Measurements from ENCODE around the gene DSP.
A peak's percentile ranks its signal among the peaks of the same experiment; 100 is the strongest.

The DSP gene

GRCh38 chr6:7615611-7616383 is 74.3 kb downstream of the DSP start:
- DNase-seq, result no peak

GRCh38 chr6:7617801-7618764 is 76.6 kb downstream of the DSP start:
- peak; percentile 16 for DNase-seq

- no peak for DNase-seq
Measured at GRCh38 chr6:7621761-7622160, 80.3 kb downstream of the DSP start.

GRCh38 chr6:7624796-7625710 is 83.6 kb downstream of the DSP start:
- no peak for DNase-seq

- DNase-seq, result no peak
Measured at GRCh38 chr6:7628479-7628878, 87.0 kb downstream of the DSP start.

GRCh38 chr6:7628909-7629308 is 87.4 kb downstream of the DSP start:
- DNase-seq, result no peak

GRCh38 chr6:7629321-7629720 is 87.8 kb downstream of the DSP start:
- no peak for DNase-seq

- DNase-seq, result no peak
Measured at GRCh38 chr6:7630792-7631191, 89.3 kb downstream of the DSP start.

GRCh38 chr6:7631466-7631865 is 90.0 kb downstream of the DSP start:
- DNase-seq, result no peak

- DNase-seq, result no peak
Measured at GRCh38 chr6:7632501-7633290, 91.2 kb downstream of the DSP start.

GRCh38 chr6:7633361-7633760 is 91.9 kb downstream of the DSP start:
- DNase-seq, result no peak

GRCh38 chr6:7636151-7636550 is 94.7 kb downstream of the DSP start:
- no peak for DNase-seq

All from stimulated activated CD4-positive, alpha-beta T cell treated with anti-CD3 and anti-CD28 coated beads, Interleukin-1b, Interleukin-23, amount 100 ng/mL, for 48 hours (primary cell).